Heart right ventricle (tissue), 16 donors: Measurements from ENCODE around the gene MGAT5. TPM values are rescaled to one million over a fixed set of nuclear protein-coding genes. Genes with fewer than 3 reads are reported as not detected.

Experiments
- ATAC-seq, 8 donors: fragments of 200-7000 bp; cut with Tn5 transposase; one replicate each; pipeline ENCODE4 v1.9.1; 2020; ENCODE audit warnings: mild to moderate bottlenecking in 8 of 8, moderate library complexity in 8 of 8, moderate number of reproducible peaks in 1 of 8
- DNase-seq, 2 donors: peaks; one replicate each; pipeline ENCODE4 v3.0.0-alpha.2; 2020
- H3K27ac ChIP-seq, 10 donors: fragments of 200-600 bp; sonication (generic) in 2 of 10; one replicate each; pipeline versions ENCODE4 v1.5.0 to v1.8.0; 2020 to 2022; ENCODE audit warnings: mild to moderate bottlenecking in 3 of 10
- H3K27me3 ChIP-seq, 7 donors: fragments of 200-600 bp; one replicate each; pipeline ENCODE4 v1.8.0; 2021 to 2022; ENCODE audit warnings: mild to moderate bottlenecking in 2 of 7
- H3K36me3 ChIP-seq, 9 donors: fragments of 200-600 bp; sonication (generic) in 1 of 9; one replicate each; pipeline versions ENCODE4 v1.5.0 to v1.8.0; 2020 to 2022; ENCODE audit warnings: mild to moderate bottlenecking in 2 of 9
- H3K4me1 ChIP-seq, 9 donors: fragments of 200-600 bp; sonication (generic) in 1 of 9; one replicate each; pipeline versions ENCODE4 v1.5.0 to v1.8.0; 2020 to 2022; ENCODE audit warnings: mild to moderate bottlenecking in 4 of 9
- H3K4me3 ChIP-seq, 10 donors: fragments of 200-600 bp; sonication (generic) in 2 of 10; one replicate each; pipeline versions ENCODE4 v1.5.0 to v1.8.0; 2020 to 2022; ENCODE audit warnings: mild to moderate bottlenecking in 7 of 10, moderate library complexity in 2 of 10
- H3K9me3 ChIP-seq, 11 donors: fragments of 200-600 bp in 10 of 11; sonication (generic) in 2 of 11; one replicate each; pipeline versions ENCODE4 v1.5.0 to v1.8.0; 2013 to 2022; ENCODE audit warnings: mild to moderate bottlenecking in 2 of 11, control low read depth in 1 of 11, moderate library complexity in 1 of 11
- CTCF ChIP-seq, 9 donors: fragments of 200-600 bp; sonication (generic) in 2 of 9; IDR thresholded peaks; one replicate each; pipeline versions ENCODE4 v1.5.0 to v1.8.0; 2021 to 2022; ENCODE audit warnings: antibody characterized with exemption in 9 of 9, mild to moderate bottlenecking in 5 of 9, moderate library complexity in 1 of 9
- WGBS, 2 donors: extraction: QIAGEN DNeasy Blood & Tissue Kit; methylation state at CpG; one replicate each; pipeline ENCODE4 v1.1.7; 2013; ENCODE audit warnings: inconsistent platforms in 1 of 2; 5-methylcytosine and 5-hydroxymethylcytosine counted together
- intact Hi-C, 10 donors: fragments of 100-400 bp; cut with DNase I; formaldehyde crosslinking; loops; one replicate each; pipeline versions ENCODE4 v1.11.1 to v1.14.2; 2022
- polyA plus RNA-seq, 2 donors: library from polyadenylated mRNA; stranded (reverse); fragments of 200-250 nt; gene quantifications; one replicate each; pipeline ENCODE4 v1.2.3, GENCODE V29; 2013
- total RNA-seq, 10 donors: library from RNA; stranded (reverse); fragmentation: NEBNext Ultra II Directional in 3 of 10; extraction: Animal tissue kit (Norgen Biotek cat#: 25700) in 3 of 10; gene quantifications; one replicate each; pipeline versions ENCODE4 v1.2.1 to v1.2.4, GENCODE V29; 2021 to 2023
- donor health status: Arrhythmogenic right ventricular cardiomyopathy.
- donor health status: ischemic (EF 13 %, LVEDD 7.1; RV severe dilation, severe dysfunction).
- donor health status: healthy with polysubstance abuse.
- donor health status: DM: no; HTN: yes; CAD: no.
- donor health status: DM: no; HTN: no; CAD: no.
- donor health status: ischemic (EF 25% LVEDD 6.9; RV normal size, moderate dysfunction).
- donor health status: ischemic (EF 25% LVEDD 5.7; RV mildly dilated, moderate dysfunction).
- donor health status: healthy.
- donor health status: DM: yes; HTN: yes; CAD: no.
- donor health status: Ischemic cardiomyopathy.
- donor health status: ischemic (EF 35%, LVEDD 5.7; RV mildly dilated, moderate dysfunction).
- donor health status: nonischemic (EF 11% LVEDD 7.7; RV severe dilation, severe dysfunction).
- donor health status: DM: yes; HTN: yes; CAD: no.
- donor health status: PGD.
- donor health status: ischemic (EF 29% LVEDD 5.4; RV normal size, mild dysfunction).
- donor health status: nonischemic (EF 23%, LVEDD 6.1; RV moderate dilation, normal function).

The MGAT5 gene
- total and polyA plus RNA-seq, 12 donors, result 6.4 to 111 (median 92.2) TPM

GRCh38 chr2:134218930-134219658 lies 34.8 kb upstream of the MGAT5 start:
- no peak for TF ChIP-seq CTCF (IDR thresholded peaks at IDR 0.05)
- H3K27me3 ChIP-seq, result no peaks in the 10 kb centered on the region
- H3K27ac ChIP-seq, result peak overlapping the region in 9 of 10 donors; percentile 9 to 78 (median 64)
- intact Hi-C loops, result loop anchor here in 1 of 10 donors (1.0 kb wide), 1 partner anchor 22 kb away; no protein-coding TSS in a partner anchor
- H3K4me1 ChIP-seq, result peaks cover 6 to 81% (median 52%) of the 10 kb centered on the region in 9 donors
- no peak overlapping the region for H3K4me3 ChIP-seq
- peak in 7 of 8 donors; percentile 71 to 93 (median 87) for ATAC-seq
- DNase-seq, result peak in 1 of 2 donors; percentile 45
- 60 to 67% methylated on average over 9 of the region's 9 CpGs for WGBS, 2 donors
- H3K9me3 ChIP-seq, result peaks cover 0 to 9% (median 0%) of the 10 kb centered on the region in 11 donors
- H3K36me3 ChIP-seq, result peaks cover 0 to 3% (median 0%) of the 10 kb centered on the region in 9 donors

GRCh38 chr2:134220344-134220974 lies 33.4 kb upstream of the MGAT5 start:
- intact Hi-C loops, result no loop called here
- H3K27ac ChIP-seq, result peak overlapping the region in 9 of 10 donors; percentile 50 to 78 (median 64)
- peak overlapping the region in 1 of 10 donors; percentile 20 for H3K4me3 ChIP-seq
- H3K4me1 ChIP-seq, result peaks cover 6 to 84% (median 52%) of the 10 kb centered on the region in 9 donors
- 37 to 75% methylated on average over 7 of the region's 7 CpGs for WGBS, 2 donors
- no peaks in the 10 kb centered on the region for H3K27me3 ChIP-seq
- peak; percentile 30 to 70 (median 54) for ATAC-seq
- peaks cover 0 to under 1% (median 0%) of the 10 kb centered on the region in 11 donors for H3K9me3 ChIP-seq
- no peak for DNase-seq
- no peaks in the 10 kb centered on the region for H3K36me3 ChIP-seq
- no peak for TF ChIP-seq CTCF (IDR thresholded peaks at IDR 0.05)

- Histone ChIP-seq H3K9me3 (peaks cover 0 to 12% (median 4%) of the 10 kb centered on the region in 11 donors), H3K27ac (no peak overlapping the region), H3K27me3 (no peaks in the 10 kb centered on the region), H3K4me3 (no peak overlapping the region), H3K36me3 (no peaks in the 10 kb centered on the region), H3K4me1 (peaks cover 4 to 67% (median 50%) of the 10 kb centered on the region in 9 donors)
- ATAC-seq (no peak), DNase-seq (no peak)
- TF ChIP-seq CTCF (IDR thresholded peaks at IDR 0.05), result no peak
- 89% methylated on average over 3 of the region's 3 CpGs for WGBS, 2 donors
- intact Hi-C loops, result no loop called here
Observed at GRCh38 chr2:134224005-134224404, 29.9 kb upstream of the MGAT5 start.

- Histone ChIP-seq H3K4me1 (peaks cover under 1 to 56% (median 41%) of the 10 kb centered on the region in 9 donors), H3K4me3 (no peak overlapping the region), H3K36me3 (no peaks in the 10 kb centered on the region), H3K9me3 (peaks cover 0 to 12% (median 4%) of the 10 kb centered on the region in 11 donors), H3K27ac (no peak overlapping the region), H3K27me3 (no peaks in the 10 kb centered on the region)
- WGBS, 2 donors, result 89 to 94% methylated on average over 2 of the region's 2 CpGs
- DNase-seq (no peak), ATAC-seq (no peak)
- TF ChIP-seq CTCF (IDR thresholded peaks at IDR 0.05), result no peak
- intact Hi-C loops, result no loop called here
Observed at GRCh38 chr2:134225173-134225572, 28.7 kb upstream of the MGAT5 start.
